Glutamatergic neuron (in vitro differentiated cells): Measurements from ENCODE around the gene ALPK3. TPM values are rescaled to one million over a fixed set of nuclear protein-coding genes. Genes with fewer than 3 reads are reported as not detected.
"Not testable (repeated sequence)": the region's sequence is repeated elsewhere in the genome, so short reads cannot be mapped to it uniquely, and the experiment has no call there.

Source experiments
- DNase-seq: peaks from one replicate; pipeline ENCODE4 v3.0.0; 2022
- H3K27ac Mint-ChIP-seq: one replicate; pipeline ENCODE4 v1.8.0; 2020; ENCODE audit warnings: mild to moderate bottlenecking, mixed read lengths, inconsistent platforms; ENCODE audit not compliant: unreplicated experiment
- H3K27me3 Mint-ChIP-seq: one replicate; pipeline ENCODE4 v1.8.0; 2020; ENCODE audit warnings: mild to moderate bottlenecking, moderate library complexity, mixed read lengths, inconsistent platforms; ENCODE audit not compliant: unreplicated experiment
- H3K36me3 Mint-ChIP-seq: one replicate; pipeline ENCODE4 v1.8.0; 2020; ENCODE audit warnings: mild to moderate bottlenecking, mixed read lengths, inconsistent platforms; ENCODE audit not compliant: unreplicated experiment
- H3K4me1 Mint-ChIP-seq: one replicate; pipeline ENCODE4 v1.8.0; 2020; ENCODE audit warnings: mild to moderate bottlenecking, low read depth, mixed read lengths, inconsistent platforms; ENCODE audit not compliant: unreplicated experiment
- H3K4me3 Mint-ChIP-seq: one replicate; pipeline ENCODE4 v1.8.0; 2020; ENCODE audit warnings: mild to moderate bottlenecking, mixed read lengths, inconsistent platforms; ENCODE audit not compliant: unreplicated experiment
- H3K9me3 Mint-ChIP-seq: one replicate; pipeline ENCODE4 v1.8.0; 2020; ENCODE audit warnings: mild to moderate bottlenecking, moderate library complexity, mixed read lengths, inconsistent platforms; ENCODE audit not compliant: unreplicated experiment
- total RNA-seq: library from RNA; stranded (reverse); fragmentation: NEBNext Ultra II Directional; extraction: Animal tissue kit (Norgen Biotek cat#: 25700); gene quantifications from one replicate; pipeline ENCODE4 v1.2.1, GENCODE V29; 2021; ENCODE audit not compliant: unreplicated experiment
- TF ChIP-seq, protein P1 (sequence below): fragments of 200-600 bp; sonication (generic); IDR thresholded peaks from one replicate; pipeline ENCODE4 v1.5.0; 2021; ENCODE audit not compliant: partially characterized antibody, unreplicated experiment

ALPK3 gene
- total RNA-seq, 1 donor from 2014 or later: 6.8 TPM

DNA sequence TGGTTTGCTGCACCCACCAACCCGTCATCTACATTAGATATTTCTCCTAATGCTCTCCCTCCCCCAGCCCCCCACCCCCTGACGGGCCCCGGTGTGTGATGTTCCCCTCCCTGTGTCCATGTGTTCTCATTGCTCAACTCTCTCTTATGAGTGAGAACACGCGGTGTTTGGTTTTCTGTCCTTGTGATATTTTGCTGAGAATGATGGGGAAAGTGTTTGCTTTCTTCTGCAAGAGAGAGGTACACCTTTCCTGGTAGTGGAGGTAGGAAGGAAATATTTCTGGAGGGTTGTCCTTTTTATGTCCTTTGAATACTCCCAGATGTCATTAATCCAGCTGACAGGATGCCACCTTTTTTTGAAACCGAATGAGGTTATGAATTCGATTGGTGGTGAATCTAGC lies 56.8 kb downstream of the ALPK3 start:
- Mint-ChIP-seq H3K9me3 (peaks cover 2% of the 10 kb centered on the region), H3K27me3 (peaks cover 5% of the 10 kb centered on the region), H3K36me3 (peaks cover 2% of the 10 kb centered on the region), H3K27ac (no peak overlapping the region), H3K4me1 (peaks cover 17% of the 10 kb centered on the region), H3K4me3 (no peak overlapping the region)
- TF ChIP-seq, protein P1, sequence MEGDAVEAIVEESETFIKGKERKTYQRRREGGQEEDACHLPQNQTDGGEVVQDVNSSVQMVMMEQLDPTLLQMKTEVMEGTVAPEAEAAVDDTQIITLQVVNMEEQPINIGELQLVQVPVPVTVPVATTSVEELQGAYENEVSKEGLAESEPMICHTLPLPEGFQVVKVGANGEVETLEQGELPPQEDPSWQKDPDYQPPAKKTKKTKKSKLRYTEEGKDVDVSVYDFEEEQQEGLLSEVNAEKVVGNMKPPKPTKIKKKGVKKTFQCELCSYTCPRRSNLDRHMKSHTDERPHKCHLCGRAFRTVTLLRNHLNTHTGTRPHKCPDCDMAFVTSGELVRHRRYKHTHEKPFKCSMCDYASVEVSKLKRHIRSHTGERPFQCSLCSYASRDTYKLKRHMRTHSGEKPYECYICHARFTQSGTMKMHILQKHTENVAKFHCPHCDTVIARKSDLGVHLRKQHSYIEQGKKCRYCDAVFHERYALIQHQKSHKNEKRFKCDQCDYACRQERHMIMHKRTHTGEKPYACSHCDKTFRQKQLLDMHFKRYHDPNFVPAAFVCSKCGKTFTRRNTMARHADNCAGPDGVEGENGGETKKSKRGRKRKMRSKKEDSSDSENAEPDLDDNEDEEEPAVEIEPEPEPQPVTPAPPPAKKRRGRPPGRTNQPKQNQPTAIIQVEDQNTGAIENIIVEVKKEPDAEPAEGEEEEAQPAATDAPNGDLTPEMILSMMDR: no peak
- DNase-seq: no peak

DNA sequence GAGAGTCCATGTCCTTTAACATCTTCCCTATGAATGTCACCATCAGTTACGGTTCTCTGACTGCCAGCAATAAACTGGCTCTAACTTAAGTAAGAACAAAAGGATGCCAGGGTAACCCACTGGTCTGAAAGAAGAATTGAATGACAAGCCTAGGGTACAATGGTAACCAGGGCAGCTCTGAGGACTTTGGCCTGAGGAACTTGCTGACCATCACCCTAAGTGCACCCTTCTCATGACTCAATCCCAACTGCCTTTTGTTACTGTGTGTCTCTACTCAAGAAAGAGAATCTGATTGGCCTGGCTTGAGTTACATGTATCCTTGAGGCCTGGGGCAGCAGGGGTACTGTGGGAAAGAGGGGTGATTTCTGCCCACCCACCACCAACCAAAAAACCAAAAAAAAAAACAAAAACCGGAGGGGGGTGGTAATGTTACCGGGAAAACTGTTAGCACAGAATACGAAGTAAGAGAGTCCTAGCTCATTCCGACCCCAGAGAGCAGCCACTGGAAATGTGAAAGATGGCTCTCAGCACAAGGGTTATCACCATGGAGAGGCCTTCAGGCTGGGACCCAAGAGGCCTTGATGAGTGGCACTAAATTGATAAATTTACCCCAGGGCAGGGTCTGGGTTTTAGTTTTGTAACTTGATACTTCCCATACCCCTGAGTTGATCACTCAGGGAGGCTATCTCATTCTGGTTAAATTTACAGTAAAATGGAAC lies 58.0 kb downstream of the ALPK3 start:
- Mint-ChIP-seq H3K36me3 (no peaks in the 10 kb centered on the region), H3K4me1 (peaks cover 17% of the 10 kb centered on the region), H3K27me3 (peaks cover 6% of the 10 kb centered on the region), H3K27ac (peak overlapping the region; percentile 48), H3K9me3 (peaks cover 2% of the 10 kb centered on the region), H3K4me3 (peak overlapping the region; percentile 42)
- TF ChIP-seq, protein P1: no peak
- peak; percentile 32 for DNase-seq

DNA sequence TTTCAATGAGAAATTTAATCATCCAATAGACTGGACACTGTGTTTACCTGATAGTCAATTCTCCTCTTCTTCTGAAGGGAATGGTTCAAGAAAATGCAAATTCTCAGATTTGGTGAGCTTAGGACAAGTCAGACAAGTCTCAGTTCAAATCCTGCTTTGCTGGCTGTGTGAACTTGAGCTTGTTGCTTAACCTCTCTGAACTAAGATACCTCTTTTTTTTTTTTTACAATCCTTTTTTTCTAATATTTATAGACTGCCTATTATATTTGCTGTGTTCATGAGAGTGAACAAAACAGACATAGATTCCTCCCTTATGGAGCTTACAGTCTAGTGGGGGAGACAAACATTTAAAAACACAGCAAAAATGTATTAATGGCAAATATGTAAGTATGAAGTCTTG lies 59.1 kb downstream of the ALPK3 start:
- DNase-seq: no peak
- peaks cover 2% of the 10 kb centered on the region for H3K9me3 Mint-ChIP-seq
- H3K4me3 Mint-ChIP-seq: no peak overlapping the region
- H3K36me3 Mint-ChIP-seq: no peaks in the 10 kb centered on the region
- TF ChIP-seq, protein P1: no peak
- peaks cover 17% of the 10 kb centered on the region for H3K4me1 Mint-ChIP-seq
- no peak overlapping the region for H3K27ac Mint-ChIP-seq
- peaks cover 9% of the 10 kb centered on the region for H3K27me3 Mint-ChIP-seq

DNA sequence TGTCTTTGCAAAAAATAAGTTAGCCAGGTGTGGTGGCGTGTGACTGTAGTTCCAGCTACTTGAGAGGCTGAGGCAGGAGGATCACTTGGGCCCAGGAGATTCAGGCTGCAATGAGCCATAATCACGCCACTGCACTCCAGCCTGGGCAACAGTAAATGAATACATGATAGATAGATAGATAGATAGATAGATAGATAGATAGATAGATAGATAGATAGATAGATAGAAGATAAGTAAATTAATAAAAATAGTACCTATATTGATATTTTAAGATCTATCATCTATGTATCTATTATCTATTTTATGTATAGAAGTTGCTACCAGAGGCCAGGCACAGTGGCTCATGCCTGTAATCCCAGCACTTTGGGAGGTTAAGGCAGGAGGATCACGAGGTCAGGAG lies 60.5 kb downstream of the ALPK3 start:
- H3K4me3 Mint-ChIP-seq, H3K27ac Mint-ChIP-seq, H3K36me3 Mint-ChIP-seq, H3K9me3 Mint-ChIP-seq, H3K27me3 Mint-ChIP-seq, DNase-seq: not testable (repeated sequence)
- H3K4me1 Mint-ChIP-seq: peaks cover 17% of the 10 kb centered on the region

DNA sequence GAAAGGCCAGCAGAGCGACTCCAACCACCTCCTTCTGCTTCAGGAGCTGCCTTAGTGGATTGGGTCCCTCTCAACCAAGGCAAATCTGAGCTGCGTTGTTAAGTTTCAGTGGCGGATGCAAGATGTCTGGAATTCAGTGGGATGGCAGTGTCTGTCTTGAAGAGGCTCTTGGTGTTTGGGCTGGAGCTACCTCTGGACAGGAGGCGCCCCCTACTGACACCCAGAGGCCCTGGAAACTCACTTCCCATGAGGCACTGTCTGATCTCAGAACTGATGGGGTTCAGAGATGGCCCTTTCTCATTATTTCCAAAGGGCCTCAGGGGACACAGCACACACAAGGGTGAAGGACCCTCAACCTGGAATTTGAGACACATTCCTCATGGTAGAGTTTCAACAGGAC lies 61.3 kb downstream of the ALPK3 start:
- Mint-ChIP-seq H3K9me3 (peaks cover 2% of the 10 kb centered on the region), H3K4me1 (peaks cover 17% of the 10 kb centered on the region), H3K27me3 (peaks cover 9% of the 10 kb centered on the region), H3K36me3 (no peaks in the 10 kb centered on the region), H3K27ac (no peak overlapping the region), H3K4me3 (no peak overlapping the region)
- DNase-seq: peak; percentile 73
- TF ChIP-seq, protein P1: peak; percentile 56
